ENCODE data around the gene SIMC1.
A peak's percentile ranks its signal among the peaks of the same experiment; 100 is the strongest.

SIMC1 gene

GRCh38 chr5:176365351-176366231 lies 127.4 kb downstream of the SIMC1 start, which contains the start of gene ARL10:
ARL10 (plus strand) TSS chr5:176365487; CDS start chr5:176365564, 77 bp downstream.
- no peak for DNase-seq

GRCh38 chr5:176366232-176366894 lies 128.1 kb downstream of the SIMC1 start:
- no peak for DNase-seq

DNA sequence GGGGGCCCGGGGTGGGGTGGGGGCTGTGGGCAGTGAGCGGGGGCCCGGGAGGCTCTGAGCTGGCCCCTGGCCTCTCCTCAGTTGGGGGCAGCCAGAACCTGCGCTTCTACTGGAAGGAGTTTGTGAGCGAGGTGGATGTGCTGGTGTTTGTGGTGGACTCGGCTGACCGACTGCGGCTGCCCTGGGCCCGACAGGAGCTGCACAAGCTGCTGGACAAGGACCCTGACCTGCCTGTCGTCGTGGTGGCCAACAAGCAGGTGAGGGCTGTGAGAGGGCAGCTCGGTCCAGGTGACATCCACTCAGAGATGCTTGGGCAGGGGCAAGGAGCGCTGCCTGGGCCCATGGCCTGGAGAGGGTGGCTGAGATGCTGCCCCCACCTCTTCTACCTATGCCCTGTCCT lies 130.5 kb downstream of the SIMC1 start:
- no peak for DNase-seq

GRCh38 chr5:176369934-176370711 lies 131.9 kb downstream of the SIMC1 start:
- no peak for DNase-seq

DNA sequence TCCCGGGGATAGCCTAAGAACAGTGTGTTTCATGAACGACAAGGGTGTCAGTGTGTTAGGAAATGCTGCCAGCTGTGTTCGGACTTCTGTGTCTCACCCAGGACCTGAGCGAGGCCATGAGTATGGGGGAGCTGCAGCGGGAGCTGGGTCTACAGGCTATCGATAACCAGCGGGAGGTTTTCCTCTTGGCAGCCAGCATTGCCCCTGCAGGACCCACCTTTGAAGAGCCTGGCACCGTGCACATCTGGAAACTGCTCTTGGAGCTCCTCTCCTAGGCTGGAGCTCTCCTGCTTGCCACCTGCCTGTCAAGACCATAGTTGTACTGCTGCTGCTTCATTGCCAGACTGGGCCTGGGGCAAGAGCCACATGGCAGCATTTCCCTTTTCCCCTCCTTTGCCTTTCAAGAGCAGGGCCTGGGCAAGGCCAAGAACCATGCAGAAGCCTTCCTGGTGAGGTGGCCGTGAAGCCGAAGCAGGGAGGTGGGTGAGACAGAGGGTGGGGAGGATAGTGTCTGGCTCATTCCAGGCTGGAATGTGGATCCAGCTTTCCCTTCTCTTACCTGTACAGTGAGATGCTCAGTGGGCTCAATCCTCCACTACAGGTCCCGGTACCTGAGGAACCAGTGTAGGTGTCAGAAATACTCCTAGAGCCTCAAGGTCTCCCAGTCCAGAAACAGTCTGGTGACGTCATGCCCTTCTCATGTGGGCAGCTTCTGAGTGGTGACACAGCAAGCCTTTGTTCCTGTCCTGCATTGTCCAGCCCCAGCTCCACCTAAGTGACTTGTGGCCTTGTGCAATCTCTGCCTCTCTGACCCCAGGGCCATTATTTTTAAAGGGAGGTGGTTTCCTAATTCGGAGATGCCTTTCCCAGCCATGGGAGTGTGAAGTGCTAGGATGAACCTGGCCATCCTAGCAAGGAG lies 133.7 kb downstream of the SIMC1 start:
- no peak for DNase-seq

DNA sequence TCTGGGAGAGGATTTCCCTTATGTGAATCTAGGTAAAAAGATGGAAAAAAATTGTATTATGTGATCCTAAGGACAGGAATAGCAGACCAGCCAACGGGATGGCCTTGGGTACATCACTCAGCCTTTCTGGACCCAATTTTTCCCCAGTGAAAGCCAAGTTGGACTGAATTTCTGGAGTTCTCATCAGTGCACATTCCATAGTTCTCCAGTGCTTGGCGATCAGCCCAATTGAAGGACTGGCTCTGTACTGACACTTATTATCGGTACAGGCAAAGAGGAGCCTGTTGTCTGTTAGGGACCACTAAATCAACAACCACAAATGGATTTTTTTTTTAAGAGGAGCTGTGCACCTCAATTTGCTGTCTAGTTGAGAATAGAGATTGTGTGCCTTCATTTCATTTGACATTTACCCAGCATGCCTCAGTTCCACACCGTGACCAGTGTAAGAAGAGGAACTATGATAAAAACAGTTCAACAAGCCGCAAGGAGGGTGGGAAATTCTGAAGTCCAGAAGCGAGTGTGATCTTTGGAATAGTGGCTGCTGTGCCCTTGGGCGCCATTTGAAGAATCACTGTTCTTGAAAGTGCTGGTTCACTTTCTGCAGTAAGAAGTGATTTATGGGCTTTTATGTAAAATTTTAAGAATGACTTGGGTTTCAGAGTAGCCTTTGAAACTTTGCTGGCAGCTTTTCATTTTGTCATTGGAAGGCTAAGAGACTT lies 135.0 kb downstream of the SIMC1 start:
- no peak for DNase-seq

DNA sequence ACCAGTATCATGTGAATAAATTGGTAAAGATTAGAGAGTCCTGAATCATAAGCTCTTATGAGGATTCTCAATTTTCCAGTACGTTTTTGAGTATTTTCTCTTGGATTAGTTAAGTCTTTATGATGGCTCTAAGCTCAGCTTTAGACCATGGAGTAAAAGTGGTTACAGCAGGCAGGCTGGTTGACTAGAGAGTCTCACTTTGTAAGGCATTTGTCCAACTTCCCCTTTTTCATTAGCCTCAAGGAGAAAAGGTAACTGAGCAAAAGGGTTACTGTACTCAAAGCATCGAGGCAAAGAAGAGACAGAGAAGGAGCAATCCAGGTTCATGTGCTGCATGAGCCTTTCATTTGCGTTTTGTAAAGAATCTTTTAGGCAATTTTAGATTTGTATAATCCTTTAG lies 141.7 kb downstream of the SIMC1 start:
- no peak for DNase-seq

- no peak for DNase-seq
Observed at GRCh38 chr5:176381423-176381822, 143.2 kb downstream of the SIMC1 start.

DNA sequence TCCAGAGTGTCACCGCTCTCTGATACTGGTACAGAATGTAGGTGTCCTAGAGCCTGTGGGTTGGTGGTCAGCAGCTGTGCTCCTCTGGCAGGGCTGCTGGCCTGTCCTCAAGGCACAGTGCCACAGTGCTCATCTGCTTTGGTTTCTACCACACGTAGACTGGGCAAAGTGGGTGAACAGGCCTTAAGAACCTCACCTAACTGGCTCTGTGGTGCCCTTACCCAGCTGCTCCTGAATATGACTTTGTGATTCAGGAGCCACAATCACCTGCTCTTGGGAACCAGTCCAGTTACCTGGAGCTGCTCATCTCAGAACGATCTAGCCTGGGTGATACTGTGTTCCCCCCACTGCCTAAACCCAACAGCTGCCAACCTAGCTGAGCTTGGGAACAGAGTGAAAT lies 143.8 kb downstream of the SIMC1 start:
- no peak for DNase-seq

- DNase-seq = no peak
Observed at GRCh38 chr5:176382721-176383120, 144.5 kb downstream of the SIMC1 start.

DNA sequence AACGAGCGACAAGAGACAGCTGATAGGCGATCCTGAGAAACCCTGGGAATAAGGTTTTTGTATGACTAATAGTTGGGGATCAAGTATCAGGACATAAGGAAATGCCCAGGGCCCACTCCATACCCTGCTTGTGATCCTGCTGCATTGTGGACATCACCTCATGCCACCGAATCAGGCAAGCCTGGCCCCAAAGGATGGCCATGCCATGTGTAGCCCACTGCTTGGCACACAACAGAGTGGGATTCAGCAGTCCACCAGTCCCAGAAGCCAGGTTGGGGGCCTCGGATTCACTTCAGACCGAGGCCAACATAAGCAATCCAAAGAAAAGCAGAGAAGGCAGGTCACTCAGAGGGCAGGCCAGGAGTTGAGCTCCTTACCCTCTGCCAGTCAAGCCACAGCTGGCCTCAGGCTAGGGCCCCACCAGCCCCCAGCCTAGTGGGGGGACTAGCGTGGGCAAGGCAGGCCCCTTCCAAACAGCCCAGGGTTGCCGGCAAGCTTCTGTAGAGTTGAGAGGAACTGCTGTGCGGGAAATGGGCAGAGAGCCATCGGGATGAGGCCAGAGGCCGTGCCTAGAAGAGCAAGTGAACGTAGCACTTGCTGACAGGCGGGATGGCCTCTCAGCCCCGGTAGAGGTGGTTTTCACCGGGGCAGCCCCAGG lies 145.2 kb downstream of the SIMC1 start:
- DNase-seq = no peak

GRCh38 chr5:176383961-176384360 lies 145.7 kb downstream of the SIMC1 start:
- DNase-seq = no peak

DNA sequence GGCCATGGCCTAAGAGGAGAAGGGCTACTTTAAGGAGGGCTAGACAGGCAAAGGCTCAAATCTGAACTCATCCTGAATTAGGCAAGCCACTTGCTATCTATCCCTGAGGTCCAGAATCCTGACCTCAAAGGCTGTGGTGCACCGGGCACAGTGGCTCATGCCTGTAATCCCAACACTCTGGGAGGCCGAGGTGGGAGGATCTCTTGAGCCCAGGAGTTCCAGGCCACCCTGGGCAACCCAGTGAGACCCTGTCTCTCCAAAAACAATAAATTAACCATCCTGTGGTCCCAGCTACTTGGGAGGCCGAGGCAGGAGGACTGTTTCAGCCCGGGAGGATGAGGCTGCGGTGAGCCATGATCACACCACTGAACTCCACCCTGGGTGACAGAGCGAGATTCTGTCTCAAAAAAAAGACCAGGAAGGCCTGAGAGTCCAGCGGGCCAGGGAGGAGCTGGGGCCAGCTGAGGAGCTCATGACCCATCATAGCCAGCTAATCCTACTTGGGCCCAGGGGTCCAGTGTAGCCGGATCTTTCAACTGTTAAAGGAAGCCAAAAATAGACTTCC lies 146.2 kb downstream of the SIMC1 start:
- no peak for DNase-seq

DNA sequence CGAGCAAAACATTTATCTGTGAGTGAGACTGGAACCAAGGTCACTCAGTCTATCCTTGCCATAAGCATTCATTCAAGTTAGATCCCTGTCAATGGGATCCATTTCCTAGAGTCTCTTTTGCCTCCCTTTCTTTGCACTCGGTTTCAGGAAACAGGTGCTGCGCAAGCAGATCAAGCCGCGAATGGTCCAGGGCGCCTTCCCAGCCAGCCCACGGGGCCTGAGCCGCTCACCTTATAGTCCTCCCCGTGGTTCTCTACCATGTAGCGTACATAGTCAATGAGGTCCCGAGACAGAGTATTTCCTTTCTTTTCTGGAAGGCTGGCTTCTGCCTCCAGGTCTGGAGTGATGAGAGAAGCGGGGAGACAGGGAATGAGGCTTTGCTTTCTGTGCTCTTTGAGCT lies 146.8 kb downstream of the SIMC1 start:
- no peak for DNase-seq

- DNase-seq = no peak
Observed at GRCh38 chr5:176386491-176386890, 148.3 kb downstream of the SIMC1 start.

DNA sequence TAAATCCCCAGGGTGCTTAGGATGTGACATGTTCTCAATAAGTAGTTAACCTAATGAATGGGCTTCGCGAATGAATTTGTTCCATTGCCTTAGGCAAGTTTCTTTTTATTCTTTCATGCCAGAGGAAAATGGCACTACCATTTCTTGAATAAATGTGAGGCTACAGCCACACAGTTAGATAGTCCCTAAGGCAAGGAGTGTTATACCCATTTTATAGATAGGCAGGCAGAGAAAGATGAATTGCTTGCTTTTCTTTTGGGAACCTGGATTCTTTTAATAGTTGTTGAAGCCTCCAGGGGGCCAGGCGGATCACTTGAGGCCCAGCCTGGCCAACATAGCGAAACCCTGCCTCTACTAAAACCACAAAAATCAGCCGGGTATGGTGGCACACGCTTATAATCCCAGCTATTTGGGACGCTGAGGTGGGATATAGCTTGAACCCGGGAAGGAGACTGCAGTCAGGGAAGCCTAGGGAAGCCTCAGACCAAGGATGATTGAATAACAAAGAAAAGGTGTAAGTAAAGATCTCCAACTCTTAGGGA lies 149.2 kb downstream of the SIMC1 start:
- DNase-seq = no peak

DNA sequence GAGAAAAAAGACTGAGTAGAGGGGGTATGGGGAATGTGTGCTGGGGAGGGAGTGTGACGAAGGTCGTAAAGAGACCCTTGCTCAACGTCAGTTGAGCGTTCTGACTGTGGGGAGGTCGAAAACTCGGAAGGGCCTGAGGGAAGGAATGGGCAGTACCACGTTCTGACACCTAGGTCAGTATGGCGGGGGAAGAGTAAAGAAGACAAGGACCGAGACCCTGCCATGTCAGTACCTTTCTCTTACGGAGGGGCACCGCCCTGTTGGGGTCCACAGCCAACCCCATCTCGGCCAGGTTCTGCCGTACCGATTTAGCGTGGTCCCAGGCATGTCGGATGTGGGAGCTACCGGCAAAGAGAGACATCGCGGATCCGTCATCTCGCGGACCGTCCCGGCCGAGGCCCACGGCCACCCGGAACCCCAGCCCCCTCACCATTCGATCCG lies 149.8 kb downstream of the SIMC1 start:
- DNase-seq = no peak

DNA sequence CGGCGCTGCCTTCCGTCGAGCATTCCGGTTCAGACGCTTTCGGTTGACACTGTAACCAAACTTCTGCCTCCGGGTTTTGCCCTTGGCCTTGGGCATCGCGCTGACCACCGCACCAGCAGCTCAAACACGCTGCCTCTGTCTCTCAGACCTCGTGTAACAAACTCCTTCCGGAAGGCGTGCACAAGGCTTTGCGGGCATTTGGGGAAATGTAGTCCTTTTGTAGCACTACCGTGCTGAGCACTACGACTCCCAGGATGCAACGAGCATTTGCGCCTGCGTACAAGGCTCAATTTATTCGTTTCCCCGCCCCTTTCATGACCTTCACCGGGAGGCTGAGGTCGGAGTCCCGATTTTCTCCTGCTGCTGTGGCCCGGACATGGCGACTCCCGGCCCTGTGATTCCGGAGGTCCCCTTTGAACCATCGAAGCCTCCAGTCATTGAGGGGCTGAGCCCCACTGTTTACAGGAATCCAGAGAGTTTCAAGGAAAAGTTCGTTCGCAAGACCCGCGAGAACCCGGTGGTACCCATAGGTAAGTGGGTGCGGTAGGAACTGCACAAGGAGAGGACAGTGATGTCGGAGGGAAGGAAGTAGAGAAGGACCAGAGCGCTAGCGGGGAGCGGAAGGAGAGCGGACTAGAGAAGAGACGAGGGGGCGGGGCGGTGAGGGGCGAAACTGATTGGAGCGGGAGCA lies 150.4 kb downstream of the SIMC1 start, which contains the start of the genes HIGD2A and NOP16:
Gene HIGD2A (plus strand): TSS at position 308 of the 691 bp plus-strand sequence. CDS start 69 bp downstream, at position 377.
Gene NOP16 (minus strand): TSS at position 155 of the 691 bp plus-strand sequence. CDS start 59 bp downstream, at position 96.
- DNase-seq = peak; percentile 97
